Stimulated activated naive CD4-positive, alpha-beta T cell treated with Interleukin-2 at 50 U/mL for 16 hours (primary cell): Measurements from ENCODE around the gene AFG1L.
"Not testable (repeated sequence)": the region's sequence is repeated elsewhere in the genome, so short reads cannot be mapped to it uniquely, and the experiment has no call there.

Source experiments
- DNase-seq: peaks from one replicate; lab custom pipeline; 2025; lab: John Stamatoyannopoulos, UW

AFG1L gene

DNA sequence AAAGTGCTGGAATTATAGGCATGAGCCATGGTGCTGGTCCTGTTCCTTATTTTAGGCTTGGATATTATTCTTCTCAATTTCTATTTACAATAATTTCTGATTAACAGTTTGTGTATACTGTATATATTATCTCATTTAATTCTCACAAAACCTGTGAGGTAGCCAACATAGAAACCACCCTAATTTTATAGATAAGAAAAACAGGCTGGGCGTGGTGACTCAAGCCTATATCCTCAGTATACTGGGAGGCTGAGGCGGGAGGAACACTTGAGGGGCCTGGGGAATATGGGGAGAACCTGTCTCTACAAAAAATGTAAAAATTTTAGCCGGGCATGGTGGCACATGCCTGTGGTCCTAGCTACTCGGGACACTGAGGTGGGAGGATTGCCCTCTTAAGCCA, 3.8 kb upstream of the AFG1L start:
- DNase-seq = no peak

DNA sequence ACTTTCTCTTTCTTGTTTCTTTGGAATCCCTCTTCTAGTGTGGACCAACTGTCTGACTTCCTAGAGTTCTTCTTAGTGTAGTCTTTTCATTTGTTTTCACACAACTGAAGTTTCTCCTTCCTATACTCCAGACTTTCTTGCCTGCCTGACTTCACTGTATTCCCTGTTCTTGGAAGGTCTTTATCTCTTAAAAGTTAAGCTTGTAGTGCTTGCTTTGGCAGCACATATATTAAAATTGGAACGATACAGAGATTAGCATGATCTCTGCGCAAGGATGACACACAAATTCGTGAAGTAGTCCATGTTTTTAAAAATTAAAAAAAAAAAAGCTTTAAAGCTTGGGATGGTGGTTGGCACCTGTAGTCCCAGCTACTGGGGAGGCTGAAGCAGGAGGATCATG, 2.3 kb upstream of the AFG1L start:
- not testable (repeated sequence) for DNase-seq

DNA sequence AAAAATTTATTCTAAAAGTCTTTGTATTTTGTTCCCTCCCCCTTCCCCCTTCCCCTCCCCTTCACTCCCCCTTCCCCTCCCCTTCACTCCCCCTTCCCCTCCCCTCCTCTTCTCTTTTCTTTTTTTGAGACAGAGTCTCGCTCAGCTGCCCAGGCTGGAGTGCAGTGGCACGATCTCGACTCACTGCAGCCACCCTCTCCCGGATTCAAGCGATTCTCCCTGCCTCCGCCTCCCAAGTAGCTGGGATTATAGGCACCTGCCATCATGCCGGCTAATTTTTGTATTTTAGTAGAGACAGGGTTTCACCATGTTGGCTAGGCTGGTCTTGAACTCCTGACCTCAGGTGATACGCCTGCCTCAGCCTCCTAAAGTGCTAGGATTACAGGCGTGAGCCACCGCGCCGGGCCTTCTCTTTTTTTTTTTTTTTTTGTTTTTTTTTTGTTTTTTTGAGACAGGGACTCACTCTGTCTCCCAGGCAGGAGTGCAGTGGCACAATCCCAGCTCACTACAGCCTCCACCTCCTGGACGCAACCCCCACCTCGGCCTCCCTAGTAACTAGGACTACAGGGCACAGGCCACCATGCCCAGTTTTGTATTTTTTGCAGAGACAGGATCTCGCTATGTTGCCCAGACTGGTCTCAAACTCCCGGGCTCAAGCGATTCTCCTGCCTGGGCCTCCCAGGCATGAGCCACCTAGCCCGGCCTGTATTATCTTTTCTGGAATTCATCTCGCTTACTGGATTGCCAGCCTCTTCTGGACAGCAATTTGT, 1.1 kb upstream of the AFG1L start:
- no peak for DNase-seq

DNA sequence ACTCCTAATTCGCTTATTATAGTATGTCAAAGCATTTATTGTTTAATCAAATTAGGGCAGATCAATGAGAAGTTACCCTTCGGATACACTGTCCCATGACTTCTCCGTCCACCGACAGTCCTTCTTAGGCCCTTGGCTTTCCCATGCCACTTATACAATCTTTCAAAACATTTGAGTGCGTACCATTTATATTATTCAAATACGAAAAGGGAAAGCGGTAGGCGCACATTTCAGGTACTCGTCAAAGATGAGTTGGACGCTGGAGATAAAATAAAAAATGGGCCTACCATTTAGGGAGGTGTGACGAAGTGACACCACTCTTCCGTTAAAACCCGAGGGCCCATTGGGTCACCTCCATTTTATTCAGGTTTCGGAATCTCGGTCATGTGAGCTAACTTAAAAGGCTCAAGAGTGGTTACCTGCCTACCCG, 542 bp upstream of the AFG1L start:
- DNase-seq = no peak

DNA sequence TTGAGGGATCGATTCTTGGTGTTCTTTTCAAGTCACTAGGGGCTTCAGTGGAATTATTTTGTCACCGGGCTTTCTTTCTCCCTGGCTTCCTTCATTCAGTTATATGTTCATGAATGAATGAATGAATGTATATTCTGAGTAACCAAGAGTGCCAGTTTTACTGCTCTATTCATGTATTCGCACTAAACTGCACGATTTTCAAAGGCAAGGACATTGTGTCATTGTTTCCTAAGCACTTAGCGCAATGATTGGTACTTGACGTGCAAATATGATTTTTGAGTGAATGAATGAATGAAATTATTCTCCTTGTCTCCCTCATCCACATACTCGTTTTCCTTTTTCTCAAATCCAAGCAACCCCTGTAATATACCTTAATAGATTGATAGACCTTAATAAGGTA, 822 bp downstream of the AFG1L start:
- no peak for DNase-seq

DNA sequence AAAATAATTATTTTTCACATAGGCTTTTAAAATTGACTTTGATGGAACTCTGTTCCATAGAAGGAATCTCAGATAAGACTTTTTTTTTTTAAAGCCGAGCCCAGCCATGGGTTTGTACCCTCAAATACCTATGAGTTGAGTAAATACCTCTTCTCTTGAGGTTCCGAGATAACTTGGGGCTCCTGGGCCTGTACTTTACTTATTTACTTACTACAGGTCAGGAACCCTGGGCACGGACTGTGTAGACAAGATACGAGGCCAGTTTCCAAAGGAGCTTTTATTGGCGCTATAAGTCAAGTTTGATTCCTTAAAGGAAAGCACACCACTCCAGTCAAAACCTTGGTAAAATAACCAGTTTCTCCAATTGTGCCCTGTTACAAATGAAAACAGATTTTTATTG, 7.5 kb downstream of the AFG1L start:
- no peak for DNase-seq

DNA sequence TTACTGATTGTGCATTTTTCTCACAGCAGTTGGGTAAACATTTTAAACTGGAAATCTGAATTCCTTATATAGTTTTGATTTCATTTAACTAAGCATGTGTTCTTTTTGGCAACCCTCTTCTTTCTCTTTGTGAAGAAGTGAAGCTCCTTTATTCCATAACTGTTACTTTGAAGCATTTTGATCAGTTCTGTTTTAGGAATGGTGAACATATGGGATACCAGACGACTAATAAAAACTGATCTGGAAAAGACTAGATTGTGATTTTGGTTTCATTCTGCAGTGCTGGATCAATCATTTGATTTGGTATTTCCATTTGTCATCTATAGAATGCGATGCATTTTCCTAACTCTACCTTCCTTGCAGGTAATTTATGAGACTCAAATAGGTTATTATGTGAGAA, 9.8 kb downstream of the AFG1L start:
- DNase-seq = no peak

DNA sequence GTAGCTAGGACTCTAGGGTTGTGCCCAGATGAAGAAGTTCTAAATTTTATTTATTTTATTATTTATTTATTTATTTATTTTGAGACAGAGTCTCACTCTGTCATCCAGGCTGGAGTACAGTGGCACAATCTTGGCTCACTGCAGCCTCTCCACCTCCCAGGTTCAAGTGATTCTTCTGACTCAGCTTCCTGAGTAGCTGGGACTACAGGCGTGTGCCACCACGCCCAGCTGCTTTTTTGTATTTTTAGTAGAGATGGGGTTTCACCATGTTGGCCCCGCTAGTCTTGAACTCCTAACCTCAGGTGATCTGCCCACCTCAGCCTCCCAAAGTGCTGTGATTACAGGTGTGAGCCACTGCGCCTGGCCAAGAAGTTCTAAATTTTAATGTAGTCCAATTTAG, 13.8 kb downstream of the AFG1L start:
- DNase-seq = not testable (repeated sequence)

DNA sequence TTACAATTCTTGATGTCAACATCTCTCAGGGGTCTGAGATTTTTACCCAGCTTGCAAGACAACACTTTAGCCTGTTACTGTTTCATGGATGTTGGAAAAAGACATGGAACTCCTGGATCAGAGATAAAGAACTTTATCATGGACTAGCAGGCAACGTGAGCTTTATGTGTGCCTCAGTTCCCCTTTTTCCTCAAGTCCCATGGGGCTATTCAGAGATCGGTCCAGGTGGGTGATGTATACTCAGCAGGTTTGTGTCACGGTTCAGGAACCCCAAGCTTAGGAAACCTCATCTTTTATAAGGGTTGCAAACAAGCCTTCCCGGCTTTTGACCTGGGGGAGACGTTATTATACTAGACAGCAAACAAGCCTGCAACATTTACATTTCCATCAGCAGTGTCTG, 15.0 kb downstream of the AFG1L start:
- no peak for DNase-seq

DNA sequence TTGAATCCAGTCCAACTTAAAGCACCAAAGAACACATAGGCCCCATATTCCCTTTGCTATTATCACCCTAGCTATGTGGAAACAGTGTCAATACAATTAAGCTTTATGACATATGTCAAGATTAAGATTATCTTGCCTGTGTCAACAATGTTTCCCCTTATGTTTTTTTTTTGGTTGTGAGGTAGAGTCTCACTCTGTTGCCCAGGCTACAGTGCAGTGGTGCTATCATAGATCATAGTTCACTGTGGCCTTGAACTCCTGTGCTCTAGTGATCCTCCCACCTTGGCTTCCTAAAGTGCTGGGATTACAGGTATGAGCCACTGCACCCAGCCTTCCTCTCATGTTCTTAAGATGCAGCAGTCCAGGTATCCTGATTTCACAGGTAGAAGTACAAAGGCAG, 17.8 kb downstream of the AFG1L start:
- no peak for DNase-seq

DNA sequence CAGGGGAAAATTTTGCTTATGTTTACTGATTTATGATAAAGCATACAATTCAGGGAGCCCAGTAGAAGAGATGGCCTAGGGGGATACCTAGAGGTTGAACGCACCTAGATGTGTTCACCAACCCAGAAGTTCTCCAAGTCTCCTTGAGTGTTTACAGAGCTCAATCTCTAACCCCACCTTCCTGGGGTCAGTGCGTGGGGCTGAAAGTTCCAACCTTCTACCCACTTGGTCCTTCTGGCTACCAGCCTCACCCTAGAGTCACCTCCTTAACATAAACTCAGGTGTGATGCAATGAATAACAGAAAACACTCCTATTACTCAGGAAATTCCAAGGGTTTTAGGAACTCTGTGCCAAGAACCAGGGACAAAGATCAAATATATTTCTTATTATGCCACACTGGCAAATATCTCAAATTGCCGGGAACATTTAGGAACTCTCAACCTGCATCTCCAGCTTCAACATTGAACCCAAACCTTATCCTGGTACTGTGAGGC, 26.4 kb downstream of the AFG1L start:
- no peak for DNase-seq

DNA sequence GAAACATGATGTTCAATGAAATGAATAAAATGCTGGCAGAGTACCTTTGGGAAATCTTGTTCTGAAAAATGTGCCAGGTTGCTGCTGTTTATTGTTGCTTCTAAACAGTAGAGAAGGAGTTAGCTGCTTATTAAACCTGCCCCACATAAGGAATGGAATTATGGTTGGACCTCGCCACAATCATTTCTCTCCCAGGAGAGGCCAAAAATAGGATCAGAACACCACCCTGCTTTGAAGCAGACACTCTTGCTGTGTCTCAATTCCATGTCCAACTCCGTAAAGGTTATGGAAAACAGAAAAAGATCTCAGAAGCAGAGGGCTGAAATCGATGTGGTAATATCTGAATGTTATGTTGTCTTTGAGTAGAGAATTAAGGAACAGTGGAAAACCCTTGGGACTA, 27.9 kb downstream of the AFG1L start:
- DNase-seq = no peak

DNA sequence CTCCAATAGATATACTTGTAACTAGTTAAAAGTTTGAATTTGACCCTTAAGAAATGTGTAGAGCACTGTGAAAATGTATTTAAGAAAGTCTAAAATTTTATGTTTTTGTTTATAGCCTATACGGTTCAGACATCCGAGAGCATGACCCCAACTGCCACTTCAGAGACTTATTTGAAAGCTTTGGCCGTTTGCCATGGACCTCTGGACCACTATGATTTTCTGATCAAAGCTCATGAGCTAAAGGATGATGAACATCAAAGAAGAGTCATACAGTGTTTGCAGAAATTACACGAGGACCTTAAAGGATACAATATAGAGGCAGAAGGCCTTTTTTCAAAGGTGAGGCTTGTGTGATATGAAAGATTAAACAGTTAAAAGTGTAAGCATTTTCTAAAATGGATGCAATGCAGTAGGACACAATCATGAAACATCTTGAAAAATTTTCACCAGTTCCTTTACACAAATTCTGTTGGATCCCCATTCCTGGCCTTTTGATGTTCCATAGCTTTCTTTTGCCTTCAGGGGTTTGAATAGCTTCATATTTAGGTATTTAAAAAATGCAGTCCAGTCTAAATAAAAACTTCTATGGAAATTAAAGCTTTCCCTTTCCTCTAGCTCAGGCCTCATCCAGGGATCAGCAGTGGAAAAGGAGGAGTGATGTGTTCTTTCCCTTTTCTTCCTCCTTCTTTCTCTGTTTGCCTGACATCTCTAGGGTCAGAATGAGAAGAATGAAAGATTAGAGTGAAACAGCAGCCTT, 29.0 kb downstream of the AFG1L start:
- DNase-seq = no peak

DNA sequence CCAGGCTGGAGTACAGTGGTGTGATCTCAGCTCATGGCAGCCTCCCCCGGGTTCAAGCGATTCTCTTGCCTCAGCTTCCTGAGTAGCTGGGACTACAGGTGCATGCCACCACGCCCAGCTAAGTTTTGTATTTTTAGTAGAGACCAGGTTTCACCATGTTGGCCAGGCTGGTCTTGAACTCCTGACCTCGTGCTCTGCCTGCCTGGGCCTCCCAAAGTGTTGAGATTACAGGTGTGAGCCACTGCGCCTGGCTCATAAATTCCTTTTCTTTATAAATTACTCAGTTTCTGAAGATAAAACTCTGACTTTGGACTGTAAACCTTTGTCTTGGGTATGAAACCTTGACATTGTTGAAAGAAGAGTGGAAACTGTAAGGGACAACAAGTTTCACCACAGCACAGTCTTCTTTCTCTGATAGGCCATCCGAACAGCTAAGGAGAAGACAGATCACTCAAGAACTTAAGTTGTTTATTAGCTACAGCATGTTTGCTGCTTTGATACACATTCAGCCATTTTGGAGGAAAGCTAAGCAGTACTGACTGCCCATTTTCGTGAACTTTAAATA, 35.4 kb downstream of the AFG1L start:
- not testable (repeated sequence) for DNase-seq

DNA sequence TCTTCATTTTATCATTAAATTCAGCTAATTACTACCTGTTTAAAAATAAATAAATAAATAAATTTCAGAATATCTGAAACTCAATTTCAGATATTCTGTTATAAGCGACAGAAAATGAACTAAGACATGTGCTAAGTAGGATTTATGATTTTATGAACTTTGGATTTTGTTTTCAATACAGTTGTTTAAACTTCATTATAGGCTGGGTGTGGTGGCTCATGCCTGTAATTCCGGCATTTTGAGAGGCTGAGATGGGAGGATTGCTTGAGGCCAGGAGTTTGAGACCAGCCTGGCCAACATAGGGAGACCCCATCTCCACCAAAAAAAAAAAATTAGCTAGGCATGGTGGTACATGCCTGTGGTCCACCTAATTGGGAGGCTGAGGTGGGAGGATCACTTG, 36.0 kb downstream of the AFG1L start:
- no peak for DNase-seq

DNA sequence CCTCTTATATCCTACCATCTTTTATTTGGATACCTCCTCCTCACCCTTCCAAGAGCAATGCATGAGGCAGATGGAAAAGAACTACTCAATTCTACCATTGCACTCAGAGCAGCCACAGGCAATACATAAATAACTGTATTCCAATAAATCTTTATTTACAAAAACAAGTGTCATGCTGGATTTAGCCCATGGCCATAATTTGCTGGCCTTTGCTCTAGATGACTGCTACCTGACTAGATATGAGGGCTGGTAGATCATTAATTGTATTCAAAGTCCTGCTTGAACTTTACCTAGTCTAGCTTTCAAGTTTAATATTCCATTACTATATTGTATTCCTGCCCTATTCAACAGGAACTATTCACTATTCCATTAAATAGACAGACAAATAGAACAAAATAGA, 37.1 kb downstream of the AFG1L start:
- DNase-seq = no peak

DNA sequence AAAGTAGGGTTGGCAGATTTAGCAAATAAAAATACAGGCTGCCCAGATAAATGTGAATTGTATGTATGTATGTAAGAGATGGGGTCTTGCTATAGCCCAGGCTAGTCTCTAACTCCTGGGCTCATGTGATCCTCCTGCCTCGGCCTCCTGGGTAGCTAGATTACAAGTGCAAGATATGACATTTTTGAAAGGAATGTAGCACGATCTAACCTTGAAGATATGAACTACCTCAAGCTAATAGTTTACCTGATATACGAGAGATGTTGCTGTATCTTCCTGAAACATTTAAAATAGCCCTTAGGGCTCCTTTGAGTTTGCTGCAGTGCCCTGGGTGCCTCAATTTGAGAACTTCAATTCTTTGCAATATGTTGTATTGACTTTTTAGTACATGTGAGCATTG, 42.1 kb downstream of the AFG1L start:
- no peak for DNase-seq

DNA sequence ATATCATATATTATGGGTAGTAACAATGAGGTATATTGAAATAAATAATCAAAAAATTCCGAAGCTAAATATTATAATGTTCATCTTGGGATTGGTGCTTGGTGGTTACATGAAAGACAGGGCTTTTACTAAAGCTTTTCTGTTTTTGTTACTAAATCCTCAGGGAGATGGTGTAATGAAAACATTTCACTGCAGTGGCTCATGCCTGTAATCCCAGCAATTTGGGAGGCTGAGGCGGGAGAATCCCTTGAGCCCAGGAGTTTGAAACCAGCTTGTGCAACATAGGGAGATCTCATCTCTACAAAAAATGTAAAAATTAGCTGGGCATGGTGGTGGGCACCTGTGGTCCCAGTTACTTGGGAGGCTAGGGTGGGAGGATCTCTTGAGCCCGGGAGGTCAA, 42.9 kb downstream of the AFG1L start:
- DNase-seq = no peak

DNA sequence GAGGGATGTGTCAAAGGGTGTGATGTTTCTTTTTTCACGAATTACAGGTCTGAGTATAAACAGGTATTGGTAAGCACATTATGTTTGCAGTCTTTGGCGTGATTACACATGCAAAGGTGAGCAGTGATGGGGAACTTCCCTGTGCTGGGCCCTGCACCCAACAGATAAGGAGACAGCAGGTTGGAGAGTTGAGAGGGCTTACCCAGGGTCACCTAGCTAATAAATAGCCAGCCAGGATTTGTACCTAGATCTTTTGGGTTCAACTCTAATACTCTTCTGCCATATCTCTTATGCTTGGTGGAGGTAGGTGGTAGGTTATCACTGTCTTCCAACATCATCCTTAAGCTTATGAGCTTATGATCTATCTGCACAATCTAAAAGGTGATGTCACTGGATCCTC, 46.5 kb downstream of the AFG1L start:
- DNase-seq = no peak

DNA sequence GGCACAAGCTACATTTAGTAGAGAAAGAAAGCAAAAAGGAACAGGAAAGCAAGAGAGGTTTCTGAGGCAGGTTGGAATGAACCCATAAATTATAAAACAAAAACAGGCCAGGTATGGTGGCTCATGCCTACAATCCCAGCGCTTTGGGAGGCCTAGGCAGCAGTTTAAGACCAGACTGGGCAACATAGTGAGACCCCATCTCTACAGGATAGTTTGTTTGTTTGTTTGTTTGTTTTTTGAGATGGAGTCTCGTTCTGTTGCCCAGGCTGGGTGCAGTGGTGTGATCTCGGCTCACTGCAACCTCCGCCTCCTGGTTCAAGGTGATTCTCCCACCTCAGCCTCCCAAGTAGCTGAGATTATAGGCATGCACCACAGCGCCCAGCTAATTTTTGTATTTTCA, 49.0 kb downstream of the AFG1L start:
- DNase-seq = no peak

DNA sequence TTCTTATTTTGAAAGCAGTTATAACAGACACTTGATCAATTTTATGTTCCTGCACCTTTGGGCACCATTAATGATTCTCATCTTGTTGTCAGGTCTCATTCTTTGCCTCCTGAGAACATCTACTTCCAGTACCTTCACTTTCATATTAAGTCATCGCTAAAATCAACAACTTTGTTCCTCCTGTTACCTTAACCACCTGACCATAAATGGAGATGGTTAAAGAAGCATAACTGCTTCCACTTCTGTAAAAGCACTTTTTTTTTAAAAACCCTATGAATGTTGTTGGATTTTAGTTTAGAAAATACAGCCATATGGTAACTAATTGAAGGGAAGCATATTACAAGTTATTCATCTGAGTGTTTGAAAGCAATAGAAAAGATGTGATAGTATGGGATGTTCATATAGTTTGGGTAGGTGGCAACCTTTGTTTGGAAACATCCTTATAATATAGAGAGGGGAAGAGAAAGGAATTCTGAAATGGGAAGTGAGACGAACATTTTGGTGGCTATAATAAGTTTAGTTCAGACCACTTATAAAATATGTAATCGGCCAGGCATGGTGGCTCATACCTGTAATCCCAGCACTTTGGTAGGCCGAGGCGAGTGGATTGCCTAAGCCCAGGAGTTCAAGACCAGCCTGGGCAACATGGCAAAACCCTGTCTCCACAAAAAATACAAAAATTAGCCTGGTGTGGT, 53.9 kb downstream of the AFG1L start:
- no peak for DNase-seq

DNA sequence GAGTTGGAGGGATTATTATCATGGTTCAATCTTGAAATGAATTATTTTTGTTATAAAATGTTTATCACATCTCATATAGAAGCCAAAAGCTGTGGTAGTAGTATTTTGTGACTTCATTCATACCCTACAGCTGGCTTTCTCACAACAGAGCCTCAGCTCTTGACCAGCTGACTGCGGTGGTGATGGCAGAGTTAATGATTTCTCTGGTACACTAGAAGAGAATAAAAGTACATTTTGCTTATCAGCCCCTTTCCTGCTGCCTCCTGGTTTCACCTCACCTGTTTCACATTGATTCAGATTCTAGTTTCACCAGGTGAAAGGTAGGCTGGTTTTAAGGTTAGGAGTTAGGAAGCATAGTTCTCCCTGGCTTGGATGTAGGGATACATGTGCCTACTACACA, 55.7 kb downstream of the AFG1L start:
- DNase-seq = no peak

DNA sequence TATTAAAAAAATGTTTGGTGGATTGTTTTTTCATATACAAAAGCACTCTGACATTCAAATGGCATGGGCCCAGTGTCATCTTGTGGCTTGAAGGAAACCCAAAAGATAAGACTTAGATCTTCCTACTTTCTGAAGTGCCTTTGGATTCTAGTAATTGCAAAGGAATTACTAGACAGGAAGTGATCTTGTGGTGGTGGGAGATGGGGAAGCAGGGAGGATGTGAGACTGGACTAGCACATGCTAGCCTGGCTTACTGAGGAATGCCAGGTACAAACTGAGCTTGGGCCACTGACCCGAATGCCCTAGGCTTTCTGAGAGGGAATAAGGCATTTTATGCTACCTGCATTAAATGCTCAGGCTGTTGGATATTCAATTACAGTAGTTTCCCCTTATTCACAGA, 59.0 kb downstream of the AFG1L start:
- no peak for DNase-seq
